T-cell (primary cell): ENCODE data around the gene C6orf163. TPM values are rescaled to one million over a fixed set of nuclear protein-coding genes. Genes with fewer than 3 reads are reported as not detected.
A peak's percentile ranks its signal among the peaks of the same experiment; 100 is the strongest.
"Not testable (repeated sequence)": the region's sequence is repeated elsewhere in the genome, so short reads cannot be mapped to it uniquely, and the experiment has no call there.

Source experiments
- ATAC-seq, 4 experiments: fragments of 200-7000 bp in 3 of 4; fragments of 150-1000 bp in 1 of 4; cut with Tn5 transposase; replicated peaks in 1 of 4; 1 replicate in 3 of 4; 2 replicates in 1 of 4; pipeline ENCODE4 v1.10.0; 2021; ENCODE audit warnings: moderate library complexity in 3 of 4, mild to moderate bottlenecking in 2 of 4, moderate number of reproducible peaks in 1 of 4
- CTCF ChIA-PET, 2 donors: fragments of 300-600 bp; sonication (Branson Sonifier 250); formaldehyde crosslinking; loops; one replicate each; lab custom pipeline; 2022; ENCODE audit warnings: antibody characterized with exemption in 2 of 2; lab: Charles Lee
- POLR2A ChIA-PET, 2 donors: fragments of 300-600 bp; sonication (Branson Sonifier 250); formaldehyde crosslinking; loops; one replicate each; lab custom pipeline; 2022; ENCODE audit warnings: antibody characterized with exemption in 2 of 2; lab: Charles Lee
- DNase-seq, 35 experiments: peaks; one replicate each; pipeline versions ENCODE4 v3.0.0 to v3.0.0-alpha.2; 2013 to 2023
- H3K27ac ChIP-seq: one replicate; pipeline ENCODE4 v1.5.1; 2013; ENCODE audit warnings: low read length
- H3K27me3 ChIP-seq, 2 experiments: replicated peaks in 1 of 2; 1 replicate in 1 of 2; 2 replicates in 1 of 2; pipeline versions ENCODE4 v1.6.1 to v1.7.0; 2013; ENCODE audit warnings: low read length in 1 of 2, mixed read lengths in 1 of 2; ENCODE audit not compliant: control insufficient read depth in 2 of 2, insufficient read depth in 2 of 2; ENCODE audit errors: extremely low read depth in 1 of 2
- H3K36me3 ChIP-seq, 2 donors: 1 replicate in 1 of 2; 2 replicates in 1 of 2; pipeline versions ENCODE4 v1.6.1 to v1.7.0; 2013; ENCODE audit warnings: low read length in 1 of 2; ENCODE audit not compliant: control insufficient read depth in 2 of 2, insufficient read depth in 1 of 2; ENCODE audit errors: extremely low read depth in 1 of 2
- H3K4me1 ChIP-seq, 2 experiments: 1 replicate in 1 of 2; 2 replicates in 1 of 2; pipeline versions ENCODE4 v1.6.1 to v1.7.0; 2013; ENCODE audit warnings: low read length in 2 of 2, mixed read lengths in 1 of 2; ENCODE audit not compliant: insufficient read depth in 2 of 2, control insufficient read depth in 1 of 2; ENCODE audit errors: extremely low read depth in 1 of 2
- H3K4me3 ChIP-seq, 2 donors: 1 replicate in 1 of 2; 2 replicates in 1 of 2; pipeline versions ENCODE4 v1.5.1 to v1.7.0; 2013; ENCODE audit warnings: mild to moderate bottlenecking in 2 of 2, low read length in 1 of 2, moderate library complexity in 1 of 2; ENCODE audit not compliant: control insufficient read depth in 1 of 2; ENCODE audit errors: extremely low read depth in 1 of 2
- H3K9me3 ChIP-seq: 2 replicates; pipeline ENCODE4 v1.7.0; 2013
- H3K27ac Mint-ChIP-seq, 2 donors: one replicate each; pipeline ENCODE4 v1.8.0; 2020 to 2021; ENCODE audit warnings: mild to moderate bottlenecking in 2 of 2, mixed read lengths in 2 of 2
- H3K27me3 Mint-ChIP-seq, 2 donors: one replicate each; pipeline ENCODE4 v1.8.0; 2021 to 2022; ENCODE audit warnings: mixed read lengths in 2 of 2
- H3K36me3 Mint-ChIP-seq: one replicate; pipeline ENCODE4 v1.8.0; 2021; ENCODE audit warnings: mixed read lengths
- H3K4me1 Mint-ChIP-seq, 3 donors: one replicate each; pipeline ENCODE4 v1.8.0; 2020 to 2022; ENCODE audit warnings: mixed read lengths in 3 of 3, mild to moderate bottlenecking in 1 of 3
- H3K4me3 Mint-ChIP-seq, 3 donors: one replicate each; pipeline ENCODE4 v1.8.0; 2020 to 2022; ENCODE audit warnings: mild to moderate bottlenecking in 3 of 3, mixed read lengths in 3 of 3, moderate library complexity in 3 of 3
- H3K9me3 Mint-ChIP-seq, 3 donors: one replicate each; pipeline ENCODE4 v1.8.0; 2020 to 2022; ENCODE audit warnings: mixed read lengths in 3 of 3
- WGBS: methylation state at CpG from one replicate; pipeline ENCODE4 v1.1.5; 2013; ENCODE audit warnings: missing lambda C conversion rate; ENCODE audit not compliant: insufficient coverage; 5-methylcytosine and 5-hydroxymethylcytosine counted together
- total RNA-seq, 35 experiments: library from RNA in 6 of 35; stranded (reverse) in 6 of 35; fragments of 120-200 nt in 1 of 35; gene quantifications; one replicate each; pipeline versions ENCODE4 v1.2.1 to v1.2.4 and lab custom pipeline; 2013 to 2026

The C6orf163 gene
- total RNA-seq, 5 donors from 2014 or later (not counting 1 experiment from before 2014, with no cell fraction given), result 2.6 to 4.5 (median 3.3) TPM

DNA sequence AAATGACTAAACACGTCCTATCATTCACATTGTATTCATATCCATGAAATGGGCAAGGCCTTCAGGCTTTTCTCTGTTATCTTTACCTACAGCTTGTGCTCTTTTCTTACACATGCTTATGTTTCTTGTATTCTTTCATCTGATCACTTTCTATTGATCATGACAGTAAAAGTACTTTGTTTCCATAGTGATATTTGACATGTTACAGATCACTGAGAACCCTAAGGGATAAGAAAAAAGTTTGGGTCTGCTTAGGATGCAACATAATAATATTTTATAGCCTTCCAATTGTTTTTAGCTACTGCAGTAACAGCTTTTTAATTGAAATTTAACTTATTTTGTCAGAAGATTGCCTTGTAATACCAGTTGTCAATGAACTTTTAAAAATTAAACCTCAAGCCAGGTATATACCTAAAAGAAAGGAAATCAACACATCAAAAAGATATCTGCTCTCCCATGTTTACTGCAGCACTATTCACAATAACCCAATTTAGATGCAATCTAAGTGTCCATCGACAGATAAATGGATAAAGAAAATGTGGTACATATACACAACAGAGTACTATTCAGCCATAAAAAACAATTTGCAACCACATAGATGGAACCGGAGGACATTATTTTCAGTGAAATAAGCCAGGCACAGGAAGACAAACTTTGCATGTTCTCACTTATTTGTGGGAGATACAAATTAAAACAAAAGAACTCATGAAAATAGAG lies 25.2 kb upstream of the C6orf163 start:
- Mint-ChIP-seq H3K4me1 (peaks cover 10 to 22% (median 12%) of the 10 kb centered on the region in 3 donors), H3K4me3 (no peak overlapping the region), H3K27me3 (peaks cover 15 to 18% of the 10 kb centered on the region in 2 donors), H3K27ac (no peak overlapping the region), H3K9me3 (no peaks in the 10 kb centered on the region), H3K36me3 (no peaks in the 10 kb centered on the region)
- WGBS, result no CpG with 5 or more reads among the region's 3 CpGs
- DNase-seq (no peak), ATAC-seq (no peak)
- Histone ChIP-seq H3K27ac (no peak overlapping the region), H3K27me3 (no peaks in the 10 kb centered on the region), H3K9me3 (no peaks in the 10 kb centered on the region), H3K36me3 (no peaks in the 10 kb centered on the region), H3K4me3 (no peak overlapping the region), H3K4me1 (peaks cover 2 to 5% of the 10 kb centered on the region in 2 experiments)
- ChIA-PET CTCF (interaction anchor here (0.5 to 1.2 kb wide), 2 partner anchors 150 to 372 kb away, joined by 4 to 8 read pairs; no protein-coding TSS in a partner anchor), POLR2A (no interaction called here)

DNA sequence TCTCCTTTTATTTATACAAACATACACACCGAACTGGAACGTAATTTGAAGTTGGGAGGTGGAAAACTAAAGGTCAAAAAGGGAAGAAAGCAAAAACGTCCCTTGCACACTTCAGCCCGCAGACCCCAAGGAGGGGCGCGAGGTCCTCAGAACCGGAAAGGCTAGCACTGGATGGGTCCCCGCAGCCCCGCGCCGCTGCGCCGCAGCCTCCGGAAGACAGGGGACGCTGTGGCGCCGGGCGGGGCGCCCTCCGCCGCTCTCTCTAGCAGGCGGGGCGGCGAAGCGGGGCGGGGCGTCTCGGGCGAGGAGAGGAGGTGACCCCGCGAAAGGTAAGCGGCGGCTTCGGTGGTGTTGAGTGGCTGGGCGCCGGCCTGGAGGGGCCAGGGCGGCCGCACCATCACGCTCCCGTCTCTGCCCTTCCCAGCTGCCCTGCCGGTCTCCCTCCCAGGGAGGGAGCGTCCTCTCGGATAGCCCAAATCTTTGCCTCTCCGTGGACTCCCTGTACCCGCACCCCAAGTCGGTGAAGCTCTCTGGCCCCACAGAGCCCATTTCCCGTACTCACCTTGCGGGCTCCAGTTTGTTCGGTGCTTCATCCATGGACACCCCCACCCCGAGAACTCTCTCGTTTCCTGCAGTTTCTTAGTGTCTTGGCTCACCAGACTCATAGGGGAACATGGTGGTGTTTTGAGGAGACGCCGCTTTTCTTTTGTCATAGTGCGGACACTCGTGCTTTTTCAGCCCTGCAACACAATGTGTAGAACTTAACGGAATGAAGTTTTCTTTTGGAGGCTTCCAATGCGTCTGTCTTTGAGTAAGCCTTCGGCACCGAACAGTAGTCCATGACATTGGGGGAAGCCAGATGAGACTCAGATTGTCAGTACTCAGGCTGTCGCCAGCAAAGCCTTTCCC lies 22.1 kb upstream of the C6orf163 start, which contains the start of gene SMIM8:
TSS of gene SMIM8 (plus strand) at position 285 of the 909 bp plus-strand sequence. CDS start 14,444 bp downstream, outside the sequence.
- H3K4me3 Mint-ChIP-seq, result peak within 1 kb of the TSS; percentile 95 to 98 (median 95)
- ATAC-seq, result peak; percentile 97 to 100 (median 98)
- H3K36me3 Mint-ChIP-seq, result peaks cover 3% of the 10 kb centered on the region
- Histone ChIP-seq H3K4me3 (peak within 1 kb of the TSS; percentile 70 to 99), H3K4me1 (peaks cover 2 to 5% of the 10 kb centered on the region in 2 experiments), H3K9me3 (no peaks in the 10 kb centered on the region), H3K36me3 (no peaks in the 10 kb centered on the region), H3K27ac (peak within 1 kb of the TSS; percentile 35), H3K27me3 (no peaks in the 10 kb centered on the region)
- under 1% methylated on average over 44 of the region's 60 CpGs for WGBS
- peak within 1 kb of the TSS; percentile 89 to 91 for H3K27ac Mint-ChIP-seq
- peaks cover 2 to 5% of the 10 kb centered on the region in 2 donors for H3K27me3 Mint-ChIP-seq
- peaks cover 0 to 7% (median 4%) of the 10 kb centered on the region in 3 donors for H3K9me3 Mint-ChIP-seq
- ChIA-PET CTCF (interaction anchor here (0.5 to 1.6 kb wide), 14 partner anchors 13 to 1758 kb away, joined by 3 to 8 read pairs (median 3); partner anchors contain the start of genes PNRC1 (in 1 of the 2) and SLC35A1 (in 1 of the 2)), POLR2A (interaction anchor here in 1 of 2 donors (0.5 kb wide), 1 partner anchor 149 kb away, joined by 3 read pairs; no protein-coding TSS in a partner anchor)
- peak; percentile 66 to 87 (median 80) for DNase-seq
- peaks cover 17 to 35% (median 22%) of the 10 kb centered on the region in 3 donors for H3K4me1 Mint-ChIP-seq

- H3K4me3 ChIP-seq, POLR2A ChIA-PET, H3K27me3 ChIP-seq, H3K36me3 ChIP-seq, H3K27ac Mint-ChIP-seq, H3K27ac ChIP-seq, H3K4me1 ChIP-seq, H3K9me3 ChIP-seq, ATAC-seq, H3K36me3 Mint-ChIP-seq, H3K27me3 Mint-ChIP-seq, DNase-seq, H3K9me3 Mint-ChIP-seq, CTCF ChIA-PET: not testable (repeated sequence)
- no CpG with 5 or more reads among the region's 1 CpG for whole genome bisulfite sequencing
- Mint-ChIP-seq H3K4me1 (peaks cover 19 to 35% (median 24%) of the 10 kb centered on the region in 3 donors), H3K4me3 (peak overlapping the region; percentile 22 to 62 (median 38))
Measured at GRCh38 chr6:87323880-87324279, 20.7 kb upstream of the C6orf163 start.

DNA sequence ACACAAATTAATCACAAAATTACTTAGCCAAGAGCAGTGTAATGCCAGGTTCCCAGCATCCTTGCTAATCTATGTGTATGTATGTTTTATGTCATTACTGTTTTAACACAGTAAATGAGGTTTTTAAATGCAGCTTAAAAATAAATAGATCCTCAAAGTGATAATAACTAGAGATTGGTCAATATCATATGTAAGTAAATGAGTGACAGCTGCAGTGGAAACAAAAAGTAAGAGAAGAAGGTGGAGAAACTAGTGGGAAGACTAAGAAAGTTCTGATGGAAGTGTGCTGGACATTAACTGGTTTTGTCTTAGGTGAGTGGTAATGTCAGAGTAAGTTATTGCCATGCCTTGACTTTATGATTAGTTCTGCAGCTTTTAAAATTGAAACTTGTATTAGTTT lies 13.7 kb upstream of the C6orf163 start:
- ATAC-seq (no peak), DNase-seq (no peak)
- Mint-ChIP-seq H3K27me3 (no peaks in the 10 kb centered on the region), H3K9me3 (peaks cover 4 to 17% (median 13%) of the 10 kb centered on the region in 3 donors), H3K4me3 (no peak overlapping the region), H3K36me3 (peaks cover 21% of the 10 kb centered on the region), H3K4me1 (peaks cover 27 to 29% (median 28%) of the 10 kb centered on the region in 3 donors), H3K27ac (no peak overlapping the region)
- ChIA-PET POLR2A (no interaction called here), CTCF (interaction anchor here in 1 of 2 donors (0.6 kb wide), 1 partner anchor 47 kb away, joined by 3 read pairs; no protein-coding TSS in a partner anchor)
- no peaks in the 10 kb centered on the region for H3K9me3 ChIP-seq
- no peaks in the 10 kb centered on the region for H3K27me3 ChIP-seq
- no peaks in the 10 kb centered on the region for H3K36me3 ChIP-seq
- peaks cover 0 to 8% of the 10 kb centered on the region in 2 experiments for H3K4me1 ChIP-seq
- no peak overlapping the region for H3K27ac ChIP-seq
- H3K4me3 ChIP-seq, result no peak overlapping the region

DNA sequence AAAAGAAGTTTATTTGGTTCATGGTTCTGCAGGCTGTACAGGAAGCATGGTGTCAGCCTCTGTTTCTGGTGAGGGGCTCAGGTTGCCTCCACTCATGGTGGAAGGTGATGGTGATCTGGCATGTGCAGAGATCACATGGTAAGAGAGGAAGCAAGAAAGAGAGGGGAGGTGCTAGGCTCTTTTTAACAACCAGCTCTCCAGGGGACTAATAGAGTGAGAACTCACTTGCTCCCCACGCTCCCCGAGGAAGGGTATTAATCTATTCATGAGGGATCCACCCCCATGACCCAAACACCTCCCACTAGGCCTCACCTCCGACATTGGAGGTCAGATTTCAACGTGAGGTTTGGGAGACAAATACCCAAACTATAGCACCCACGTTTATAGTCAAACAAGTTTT lies 11.6 kb upstream of the C6orf163 start:
- Mint-ChIP-seq H3K9me3 (peaks cover 4 to 13% (median 10%) of the 10 kb centered on the region in 3 donors), H3K4me1 (peaks cover 24 to 29% (median 26%) of the 10 kb centered on the region in 3 donors), H3K4me3 (peak overlapping the region in 1 of 3 donors; percentile 31), H3K36me3 (peaks cover 24% of the 10 kb centered on the region), H3K27ac (no peak overlapping the region), H3K27me3 (no peaks in the 10 kb centered on the region)
- WGBS, result 77% methylated on average over 2 of the region's 5 CpGs
- H3K4me1 ChIP-seq, result peaks cover 0 to 8% of the 10 kb centered on the region in 2 experiments
- DNase-seq, result no peak
- CTCF ChIA-PET, result no interaction called here
- no peak for ATAC-seq
- H3K27me3 ChIP-seq, result no peaks in the 10 kb centered on the region
- H3K4me3 ChIP-seq, result no peak overlapping the region
- H3K27ac ChIP-seq, result no peak overlapping the region
- POLR2A ChIA-PET, result no interaction called here
- no peaks in the 10 kb centered on the region for H3K36me3 ChIP-seq
- no peaks in the 10 kb centered on the region for H3K9me3 ChIP-seq
